ENCODE results near the gene USP40. TPM values are rescaled to one million over a fixed set of nuclear protein-coding genes. Genes with fewer than 3 reads are reported as not detected.

Gene USP40
- total and polyA plus RNA-seq, 2 donors, result 16.1 to 26.7 TPM

DNA sequence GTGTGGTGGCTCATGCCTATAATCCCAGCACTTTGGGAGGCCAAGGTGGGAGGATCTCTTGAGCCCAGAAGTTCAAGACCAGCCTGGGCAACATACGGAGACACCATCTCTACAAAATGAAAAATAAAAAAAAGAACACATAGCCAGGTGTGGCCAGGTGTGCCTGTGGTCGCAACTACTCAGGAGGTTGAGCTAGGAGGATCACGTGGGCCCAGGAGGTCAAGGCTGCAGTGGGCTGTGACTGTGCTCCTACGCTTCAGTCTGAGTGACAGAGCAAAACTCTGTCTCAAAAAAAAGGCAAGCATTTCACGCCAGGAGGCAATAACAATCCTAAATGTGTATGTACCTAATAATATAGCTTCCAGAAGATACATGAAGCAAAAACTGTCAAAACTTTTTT is 27.8 kb downstream of the USP40 start:
- DNase-seq (ENCODE audit: low read depth in 6 of 9, low spot score in 9 of 9), result no peak
- H3K36me3 ChIP-seq (ENCODE audit: control insufficient read depth in 2 of 2, insufficient read depth in 2 of 2, low read length in 1 of 2), result no peaks in the 10 kb centered on the region
- H3K27me3 ChIP-seq (ENCODE audit: control insufficient read depth in 2 of 2, insufficient read depth in 1 of 2, low read length in 1 of 2), result no peaks in the 10 kb centered on the region
- H3K9me3 ChIP-seq (ENCODE audit: control insufficient read depth in 2 of 2, insufficient read depth in 1 of 2, low read length in 1 of 2), result no peaks in the 10 kb centered on the region
- H3K4me3 ChIP-seq (ENCODE audit: low read length in 2 of 2), result no peak overlapping the region
- no peaks in the 10 kb centered on the region for H3K4me1 ChIP-seq (ENCODE audit: control insufficient read depth in 2 of 2, insufficient read depth in 2 of 2, low read length in 2 of 2)
- WGBS, result 96% methylated on average over 5 of the region's 5 CpGs
- H3K27ac ChIP-seq (ENCODE audit: low read depth in 1 of 2, low read length in 1 of 2), result no peak overlapping the region

DNA sequence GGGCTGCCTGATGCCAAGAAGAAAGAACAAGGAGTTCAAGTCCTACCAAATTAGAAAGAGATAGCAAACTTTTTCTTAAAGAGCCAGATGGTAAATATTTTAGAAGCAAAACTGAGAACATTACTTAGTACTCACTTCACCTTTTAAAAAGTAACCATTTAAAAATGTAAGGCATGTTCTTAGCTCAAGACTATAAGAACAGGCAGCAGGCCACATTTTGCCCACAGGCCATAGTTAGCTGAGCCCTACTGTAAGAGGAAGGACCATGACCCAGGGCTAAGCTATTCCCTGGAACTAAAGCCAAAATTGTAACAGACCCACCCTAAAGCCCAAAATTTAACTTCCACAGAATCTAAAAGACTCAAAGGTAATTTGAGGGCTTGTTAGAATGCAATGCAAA is 31.3 kb downstream of the USP40 start:
- DNase-seq (ENCODE audit: low read depth in 6 of 9, low spot score in 9 of 9), result no peak
- H3K9me3 ChIP-seq (ENCODE audit: control insufficient read depth in 2 of 2, insufficient read depth in 1 of 2, low read length in 1 of 2), result no peaks in the 10 kb centered on the region
- no peaks in the 10 kb centered on the region for H3K36me3 ChIP-seq (ENCODE audit: control insufficient read depth in 2 of 2, insufficient read depth in 2 of 2, low read length in 1 of 2)
- no peaks in the 10 kb centered on the region for H3K4me1 ChIP-seq (ENCODE audit: control insufficient read depth in 2 of 2, insufficient read depth in 2 of 2, low read length in 2 of 2)
- H3K27me3 ChIP-seq (ENCODE audit: control insufficient read depth in 2 of 2, insufficient read depth in 1 of 2, low read length in 1 of 2), result no peaks in the 10 kb centered on the region
- no peak overlapping the region for H3K27ac ChIP-seq (ENCODE audit: low read depth in 1 of 2, low read length in 1 of 2)
- no peak overlapping the region for H3K4me3 ChIP-seq (ENCODE audit: low read length in 2 of 2)

DNA sequence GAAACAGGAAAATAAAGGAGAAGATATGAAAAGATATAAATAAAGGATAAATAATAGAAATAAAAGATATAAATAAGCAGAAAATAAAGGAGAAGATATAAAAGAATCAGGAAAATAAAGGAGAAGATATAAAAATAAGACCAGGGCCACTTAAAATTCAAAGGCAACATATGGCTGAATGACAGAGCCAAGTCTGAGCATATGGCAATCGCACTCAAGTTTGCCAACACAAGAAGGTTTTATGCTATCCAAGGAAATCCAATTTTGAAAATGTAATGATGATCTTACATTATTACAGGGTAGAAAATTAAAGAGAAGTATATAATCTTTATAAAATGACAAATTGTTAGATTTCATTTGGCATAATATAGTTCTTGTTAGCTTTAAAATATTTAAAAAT is 33.6 kb downstream of the USP40 start:
- no peak for DNase-seq (ENCODE audit: low read depth in 6 of 9, low spot score in 9 of 9)
- Histone ChIP-seq H3K9me3 (ENCODE audit: control insufficient read depth in 2 of 2, insufficient read depth in 1 of 2, low read length in 1 of 2) (no peaks in the 10 kb centered on the region), H3K27ac (ENCODE audit: low read depth in 1 of 2, low read length in 1 of 2) (no peak overlapping the region), H3K4me1 (ENCODE audit: control insufficient read depth in 2 of 2, insufficient read depth in 2 of 2, low read length in 2 of 2) (no peaks in the 10 kb centered on the region), H3K27me3 (ENCODE audit: control insufficient read depth in 2 of 2, insufficient read depth in 1 of 2, low read length in 1 of 2) (no peaks in the 10 kb centered on the region), H3K36me3 (ENCODE audit: control insufficient read depth in 2 of 2, insufficient read depth in 2 of 2, low read length in 1 of 2) (no peaks in the 10 kb centered on the region), H3K4me3 (ENCODE audit: low read length in 2 of 2) (no peak overlapping the region)
- WGBS, result 98% methylated on average over 1 of the region's 1 CpG

DNA sequence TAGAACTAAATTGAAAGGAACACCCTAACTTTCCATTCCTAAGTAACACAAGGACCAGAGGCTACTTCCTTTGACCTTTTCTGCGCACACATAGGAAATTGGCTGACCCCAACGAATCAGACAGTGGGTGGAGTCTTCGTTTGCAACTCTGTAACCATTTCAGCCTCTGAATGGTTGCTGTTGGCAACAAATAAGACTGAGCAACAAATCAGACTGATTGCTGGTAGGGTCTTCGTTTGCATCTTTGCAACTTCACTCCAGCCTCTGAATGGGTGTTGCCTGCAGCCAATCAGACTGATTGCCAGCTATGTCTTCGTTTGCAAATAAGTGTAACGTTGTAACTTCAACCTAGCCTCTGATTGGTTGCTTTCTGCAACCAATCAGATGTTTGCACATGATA is 34.6 kb downstream of the USP40 start:
- no peak overlapping the region for H3K27ac ChIP-seq (ENCODE audit: low read depth in 1 of 2, low read length in 1 of 2)
- no peaks in the 10 kb centered on the region for H3K27me3 ChIP-seq (ENCODE audit: control insufficient read depth in 2 of 2, insufficient read depth in 1 of 2, low read length in 1 of 2)
- 97% methylated on average over 6 of the region's 6 CpGs for WGBS
- H3K36me3 ChIP-seq (ENCODE audit: control insufficient read depth in 2 of 2, insufficient read depth in 2 of 2, low read length in 1 of 2), result no peaks in the 10 kb centered on the region
- H3K4me3 ChIP-seq (ENCODE audit: low read length in 2 of 2), result no peak overlapping the region
- no peaks in the 10 kb centered on the region for H3K9me3 ChIP-seq (ENCODE audit: control insufficient read depth in 2 of 2, insufficient read depth in 1 of 2, low read length in 1 of 2)
- H3K4me1 ChIP-seq (ENCODE audit: control insufficient read depth in 2 of 2, insufficient read depth in 2 of 2, low read length in 2 of 2), result no peaks in the 10 kb centered on the region
- no peak for DNase-seq (ENCODE audit: low read depth in 6 of 9, low spot score in 9 of 9)

DNA sequence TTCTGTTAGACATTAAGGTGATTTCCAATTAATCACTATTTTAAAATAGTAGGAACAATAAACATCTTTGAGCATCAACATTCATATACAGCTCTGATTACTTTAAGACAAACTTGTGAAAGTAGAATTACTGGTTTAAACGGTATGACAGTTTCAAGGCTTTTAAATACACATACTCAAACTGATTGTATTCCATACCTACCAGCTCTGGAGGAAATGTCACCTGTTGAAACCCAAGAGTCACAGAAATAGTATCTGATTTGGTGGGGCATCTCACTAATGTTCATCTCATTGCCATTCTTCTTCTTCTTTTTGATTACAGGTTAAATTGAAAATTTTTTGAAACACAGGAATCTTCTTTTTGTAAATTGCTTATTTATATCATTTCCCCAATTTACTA is 36.2 kb downstream of the USP40 start:
- DNase-seq (ENCODE audit: low read depth in 6 of 9, low spot score in 9 of 9), result no peak
- no peaks in the 10 kb centered on the region for H3K9me3 ChIP-seq (ENCODE audit: control insufficient read depth in 2 of 2, insufficient read depth in 1 of 2, low read length in 1 of 2)
- H3K27me3 ChIP-seq (ENCODE audit: control insufficient read depth in 2 of 2, insufficient read depth in 1 of 2, low read length in 1 of 2), result no peaks in the 10 kb centered on the region
- H3K27ac ChIP-seq (ENCODE audit: low read depth in 1 of 2, low read length in 1 of 2), result no peak overlapping the region
- H3K4me1 ChIP-seq (ENCODE audit: control insufficient read depth in 2 of 2, insufficient read depth in 2 of 2, low read length in 2 of 2), result no peaks in the 10 kb centered on the region
- no peaks in the 10 kb centered on the region for H3K36me3 ChIP-seq (ENCODE audit: control insufficient read depth in 2 of 2, insufficient read depth in 2 of 2, low read length in 1 of 2)
- WGBS, result 89% methylated on average over 1 of the region's 1 CpG
- H3K4me3 ChIP-seq (ENCODE audit: low read length in 2 of 2), result no peak overlapping the region

DNA sequence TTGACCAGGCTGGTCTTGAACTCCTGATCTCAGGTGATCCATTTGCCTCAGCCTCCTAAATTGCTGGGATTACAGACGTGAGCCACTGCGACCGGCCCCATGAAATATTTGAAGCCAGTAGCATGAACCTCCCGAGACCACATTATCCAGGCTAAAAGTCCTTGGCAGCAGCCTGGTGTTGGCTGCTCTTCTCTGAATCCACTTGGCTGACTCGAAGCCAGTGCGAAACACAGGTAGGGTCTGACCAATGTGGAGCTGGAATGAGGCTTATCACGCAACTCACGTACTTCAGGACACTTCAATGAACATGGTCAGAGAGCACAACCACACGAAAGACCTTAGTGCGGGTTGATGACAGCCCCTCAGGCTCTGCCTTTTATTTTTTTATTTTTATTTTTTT is 38.4 kb downstream of the USP40 start:
- Histone ChIP-seq H3K27ac (ENCODE audit: low read depth in 1 of 2, low read length in 1 of 2) (no peak overlapping the region), H3K4me3 (ENCODE audit: low read length in 2 of 2) (no peak overlapping the region), H3K36me3 (ENCODE audit: control insufficient read depth in 2 of 2, insufficient read depth in 2 of 2, low read length in 1 of 2) (peaks cover 0 to 3% of the 10 kb centered on the region in 2 donors), H3K4me1 (ENCODE audit: control insufficient read depth in 2 of 2, insufficient read depth in 2 of 2, low read length in 2 of 2) (no peaks in the 10 kb centered on the region), H3K9me3 (ENCODE audit: control insufficient read depth in 2 of 2, insufficient read depth in 1 of 2, low read length in 1 of 2) (no peaks in the 10 kb centered on the region), H3K27me3 (ENCODE audit: control insufficient read depth in 2 of 2, insufficient read depth in 1 of 2, low read length in 1 of 2) (no peaks in the 10 kb centered on the region)
- WGBS, result 99% methylated on average over 10 of the region's 10 CpGs
- DNase-seq (ENCODE audit: low read depth in 6 of 9, low spot score in 9 of 9), result no peak

DNA sequence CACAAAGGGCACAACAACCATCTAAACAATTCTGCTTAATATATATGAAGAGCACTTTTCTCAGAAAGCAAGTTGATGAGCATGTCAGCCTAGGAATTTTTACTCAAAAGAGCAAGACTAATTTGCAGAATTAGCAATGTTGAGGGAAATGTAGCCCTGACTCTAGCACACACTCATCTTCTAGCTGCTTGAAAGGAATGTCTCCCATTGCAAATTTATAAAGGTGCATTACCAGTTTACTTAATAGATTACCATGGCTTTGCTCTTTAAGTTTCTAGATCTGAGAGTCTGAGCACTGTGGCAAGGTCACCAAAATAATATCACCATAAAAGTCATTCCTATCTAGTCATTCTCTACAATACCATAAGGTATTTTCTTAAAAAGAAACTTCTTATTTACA is 40.8 kb downstream of the USP40 start:
- DNase-seq (ENCODE audit: low read depth in 6 of 9, low spot score in 9 of 9), result no peak
- no peaks in the 10 kb centered on the region for H3K4me1 ChIP-seq (ENCODE audit: control insufficient read depth in 2 of 2, insufficient read depth in 2 of 2, low read length in 2 of 2)
- H3K4me3 ChIP-seq (ENCODE audit: low read length in 2 of 2), result no peak overlapping the region
- H3K27ac ChIP-seq (ENCODE audit: low read depth in 1 of 2, low read length in 1 of 2), result no peak overlapping the region
- H3K36me3 ChIP-seq (ENCODE audit: control insufficient read depth in 2 of 2, insufficient read depth in 2 of 2, low read length in 1 of 2), result peaks cover 3% of the 10 kb centered on the region in 2 donors
- H3K27me3 ChIP-seq (ENCODE audit: control insufficient read depth in 2 of 2, insufficient read depth in 1 of 2, low read length in 1 of 2), result no peaks in the 10 kb centered on the region
- no peaks in the 10 kb centered on the region for H3K9me3 ChIP-seq (ENCODE audit: control insufficient read depth in 2 of 2, insufficient read depth in 1 of 2, low read length in 1 of 2)

DNA sequence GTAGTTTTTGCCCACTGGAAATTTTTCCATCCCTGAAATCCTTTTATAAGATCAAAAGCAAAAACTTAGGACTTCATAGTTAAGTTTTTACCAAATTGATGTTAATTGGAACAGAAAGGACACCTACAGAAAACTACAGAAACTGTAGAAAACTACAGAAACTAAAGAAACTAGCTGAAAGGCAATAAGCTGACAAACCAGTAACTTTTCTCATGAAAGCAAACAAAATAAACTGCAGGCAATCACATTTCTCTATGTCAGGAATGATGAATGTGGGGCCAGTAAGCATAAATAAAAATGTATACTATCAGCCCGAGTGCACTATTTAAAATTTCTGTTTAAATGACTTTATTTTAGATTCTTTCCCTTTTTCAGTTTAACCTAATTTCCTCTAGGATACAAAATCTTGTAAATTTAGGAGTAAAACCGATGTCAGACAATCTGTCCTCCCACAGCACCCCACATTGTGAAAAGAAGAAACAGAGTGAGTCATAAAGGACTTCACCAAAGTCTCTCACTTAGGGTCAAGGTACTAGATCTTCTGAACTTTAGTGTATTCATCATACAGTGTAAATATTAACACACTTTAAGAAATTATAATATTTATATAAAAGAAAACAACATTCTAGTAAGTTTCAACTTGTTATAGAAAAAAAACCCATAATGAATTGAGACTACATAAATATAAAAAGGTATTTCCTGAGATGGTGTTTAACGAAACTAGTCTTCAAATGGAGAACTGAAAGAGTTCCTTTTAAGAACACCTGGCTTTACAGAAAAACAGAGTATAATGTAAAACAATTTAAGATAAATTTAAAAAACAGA is 46.6 kb downstream of the USP40 start:
- WGBS, result 66% methylated on average over 3 of the region's 3 CpGs
- H3K36me3 ChIP-seq (ENCODE audit: control insufficient read depth in 2 of 2, insufficient read depth in 2 of 2, low read length in 1 of 2), result peaks cover 3% of the 10 kb centered on the region in 2 donors

DNA sequence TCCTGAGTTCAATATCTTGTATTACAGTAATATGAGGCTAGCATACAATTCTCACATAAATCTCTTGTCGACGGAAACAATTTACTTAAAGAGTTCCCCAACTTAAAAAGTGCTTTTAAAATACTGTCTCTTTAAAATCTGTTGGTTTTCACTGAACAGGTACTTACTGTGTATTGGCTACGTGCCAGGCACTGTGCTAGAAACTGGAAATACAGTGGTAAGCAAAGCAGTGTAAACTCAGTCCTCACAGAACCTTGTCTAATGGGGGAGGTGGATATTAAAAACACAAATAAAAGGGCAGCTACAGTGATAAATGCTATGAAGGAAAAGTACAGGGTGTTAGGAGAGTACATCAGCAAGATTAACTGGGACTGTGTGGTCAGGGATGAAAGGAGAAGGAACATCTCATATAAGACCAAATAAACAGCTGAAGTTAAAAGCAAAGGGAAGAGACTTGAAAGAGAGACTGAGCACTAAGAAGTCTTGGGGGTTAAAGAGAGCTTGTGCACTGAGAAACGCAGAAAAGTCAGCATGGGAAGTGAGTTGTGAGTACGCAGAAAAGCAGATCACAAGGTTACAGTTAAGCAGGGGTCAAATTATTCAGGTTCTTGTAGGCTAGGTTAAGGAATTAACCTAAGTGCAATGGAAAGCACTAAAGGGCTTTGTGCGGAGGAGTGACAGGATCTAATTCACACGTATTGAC is 52.5 kb downstream of the USP40 start:
- Histone ChIP-seq H3K4me1 (ENCODE audit: control insufficient read depth in 2 of 2, insufficient read depth in 2 of 2, low read length in 2 of 2) (no peaks in the 10 kb centered on the region), H3K27me3 (ENCODE audit: control insufficient read depth in 2 of 2, insufficient read depth in 1 of 2, low read length in 1 of 2) (no peaks in the 10 kb centered on the region), H3K27ac (ENCODE audit: low read depth in 1 of 2, low read length in 1 of 2) (no peak overlapping the region), H3K36me3 (ENCODE audit: control insufficient read depth in 2 of 2, insufficient read depth in 2 of 2, low read length in 1 of 2) (peaks cover 0 to 4% of the 10 kb centered on the region in 2 donors), H3K9me3 (ENCODE audit: control insufficient read depth in 2 of 2, insufficient read depth in 1 of 2, low read length in 1 of 2) (no peaks in the 10 kb centered on the region), H3K4me3 (ENCODE audit: low read length in 2 of 2) (no peak overlapping the region)
- no peak for DNase-seq (ENCODE audit: low read depth in 6 of 9, low spot score in 9 of 9)
- 91% methylated on average over 7 of the region's 7 CpGs for WGBS

More for the DNA sequence above, 46.6 kb downstream of the USP40 start:
- H3K27me3 ChIP-seq (ENCODE audit: control insufficient read depth in 2 of 2, insufficient read depth in 1 of 2, low read length in 1 of 2), result no peaks in the 10 kb centered on the region
- H3K27ac ChIP-seq (ENCODE audit: low read depth in 1 of 2, low read length in 1 of 2), result no peak overlapping the region
- DNase-seq (ENCODE audit: low read depth in 6 of 9, low spot score in 9 of 9), result no peak
- H3K4me3 ChIP-seq (ENCODE audit: low read length in 2 of 2), result no peak overlapping the region
- H3K9me3 ChIP-seq (ENCODE audit: control insufficient read depth in 2 of 2, insufficient read depth in 1 of 2, low read length in 1 of 2), result no peaks in the 10 kb centered on the region
- H3K4me1 ChIP-seq (ENCODE audit: control insufficient read depth in 2 of 2, insufficient read depth in 2 of 2, low read length in 2 of 2), result no peaks in the 10 kb centered on the region
